HG03520 (cell line): ENCODE data around the gene FAM117A.
"Not testable (repeated sequence)": the region's sequence is repeated elsewhere in the genome, so short reads cannot be mapped to it uniquely, and the experiment has no call there.

Experiments used
- ATAC-seq: cut with Tn5 transposase; IDR thresholded peaks from one replicate; pipeline ENCODE4 v1.9.1; 2021; ENCODE audit warnings: mild to moderate bottlenecking, moderate library complexity; ENCODE audit not compliant: unreplicated experiment

Gene FAM117A

GRCh38 chr17:49764559-49765180 is 739 bp upstream of the FAM117A start:
- ATAC-seq = no peak

GRCh38 chr17:49762151-49762941 is 1.6 kb downstream of the FAM117A start:
- ATAC-seq = no peak

- ATAC-seq = no peak
These were observed 2.9 kb downstream of the FAM117A start for GRCh38 chr17:49760932-49761558.

- ATAC-seq = no peak
These were observed 3.6 kb downstream of the FAM117A start for GRCh38 chr17:49760296-49760695.

GRCh38 chr17:49759203-49759602 is 4.7 kb downstream of the FAM117A start:
- no peak for ATAC-seq

- ATAC-seq = not testable (repeated sequence)
These were observed 5.4 kb downstream of the FAM117A start for GRCh38 chr17:49758464-49759010.

- no peak for ATAC-seq
These were observed 6.7 kb downstream of the FAM117A start for GRCh38 chr17:49757151-49757777.

GRCh38 chr17:49756323-49757150 is 7.4 kb downstream of the FAM117A start:
- ATAC-seq = no peak

GRCh38 chr17:49755663-49756283 is 8.2 kb downstream of the FAM117A start:
- no peak for ATAC-seq

- ATAC-seq = no peak
These were observed 10.0 kb downstream of the FAM117A start for GRCh38 chr17:49753959-49754391.

GRCh38 chr17:49752508-49752907 is 11.4 kb downstream of the FAM117A start:
- ATAC-seq = no peak

GRCh38 chr17:49749730-49750129 is 14.2 kb downstream of the FAM117A start:
- no peak for ATAC-seq

GRCh38 chr17:49748791-49749190 is 15.1 kb downstream of the FAM117A start:
- ATAC-seq = peak; percentile 76

- ATAC-seq = no peak
These were observed 15.7 kb downstream of the FAM117A start for GRCh38 chr17:49748223-49748622.

GRCh38 chr17:49747632-49748031 is 16.3 kb downstream of the FAM117A start:
- ATAC-seq = no peak

- peak; percentile 33 for ATAC-seq
These were observed 17.0 kb downstream of the FAM117A start for GRCh38 chr17:49746791-49747490.

GRCh38 chr17:49745175-49746139 is 18.5 kb downstream of the FAM117A start:
- ATAC-seq = no peak

GRCh38 chr17:49742166-49742638 is 21.7 kb downstream of the FAM117A start:
- ATAC-seq = no peak
